ENCODE data around the gene TNRC18. TPM values are rescaled to one million over a fixed set of nuclear protein-coding genes. Genes with fewer than 3 reads are reported as not detected.

The TNRC18 gene
- total and polyA plus RNA-seq, 12 donors, result 10.1 to 42.3 (median 30.3) TPM

DNA sequence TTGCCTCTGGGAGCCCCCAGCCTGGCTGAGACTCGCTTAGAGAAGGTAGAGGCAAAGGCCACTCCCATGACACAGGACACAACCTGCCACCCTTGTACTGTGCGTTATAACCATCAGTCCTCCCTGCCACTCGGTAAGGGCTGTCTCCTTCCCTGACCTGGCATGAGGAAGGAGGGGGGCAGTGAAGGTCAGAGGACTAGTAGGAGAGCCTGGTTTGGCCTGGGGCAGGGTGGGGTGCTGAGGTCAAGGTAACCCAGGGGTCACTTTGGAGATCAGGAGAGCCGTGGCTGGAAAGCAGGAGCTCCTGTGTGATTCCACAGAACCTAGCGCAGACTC lies 6.9 kb upstream of the TNRC18 start:
- ATAC-seq (no peak), DNase-seq (no peak)
- Histone ChIP-seq H3K9me3 (peaks cover 0 to 6% (median 0%) of the 10 kb centered on the region in 11 donors), H3K27ac (peak overlapping the region in 7 of 10 donors; percentile 98 to 100 (median 99)), H3K27me3 (peaks cover 0 to 10% (median 0%) of the 10 kb centered on the region in 7 donors), H3K36me3 (peaks cover 0 to 7% (median 0%) of the 10 kb centered on the region in 9 donors), H3K4me3 (peak overlapping the region in 2 of 10 donors; percentile 93 to 94), H3K4me1 (peaks cover 20 to 39% (median 31%) of the 10 kb centered on the region in 9 donors)
- 75 to 81% methylated on average over 5 of the region's 5 CpGs for WGBS, 2 donors
- TF ChIP-seq, protein P1, sequence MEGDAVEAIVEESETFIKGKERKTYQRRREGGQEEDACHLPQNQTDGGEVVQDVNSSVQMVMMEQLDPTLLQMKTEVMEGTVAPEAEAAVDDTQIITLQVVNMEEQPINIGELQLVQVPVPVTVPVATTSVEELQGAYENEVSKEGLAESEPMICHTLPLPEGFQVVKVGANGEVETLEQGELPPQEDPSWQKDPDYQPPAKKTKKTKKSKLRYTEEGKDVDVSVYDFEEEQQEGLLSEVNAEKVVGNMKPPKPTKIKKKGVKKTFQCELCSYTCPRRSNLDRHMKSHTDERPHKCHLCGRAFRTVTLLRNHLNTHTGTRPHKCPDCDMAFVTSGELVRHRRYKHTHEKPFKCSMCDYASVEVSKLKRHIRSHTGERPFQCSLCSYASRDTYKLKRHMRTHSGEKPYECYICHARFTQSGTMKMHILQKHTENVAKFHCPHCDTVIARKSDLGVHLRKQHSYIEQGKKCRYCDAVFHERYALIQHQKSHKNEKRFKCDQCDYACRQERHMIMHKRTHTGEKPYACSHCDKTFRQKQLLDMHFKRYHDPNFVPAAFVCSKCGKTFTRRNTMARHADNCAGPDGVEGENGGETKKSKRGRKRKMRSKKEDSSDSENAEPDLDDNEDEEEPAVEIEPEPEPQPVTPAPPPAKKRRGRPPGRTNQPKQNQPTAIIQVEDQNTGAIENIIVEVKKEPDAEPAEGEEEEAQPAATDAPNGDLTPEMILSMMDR (IDR thresholded peaks at IDR 0.05), result no peak
- intact Hi-C loops (cut with DNase I), result no loop called here

GRCh38 chr7:5429857-5430611 lies 6.4 kb upstream of the TNRC18 start:
- peaks cover 0 to 6% (median 0%) of the 10 kb centered on the region in 11 donors for H3K9me3 ChIP-seq
- peaks cover 0 to 7% (median 0%) of the 10 kb centered on the region in 9 donors for H3K36me3 ChIP-seq
- intact Hi-C loops (cut with DNase I), result no loop called here
- ATAC-seq (peak in 3 of 8 donors; percentile 2 to 6 (median 3)), DNase-seq (peak in 1 of 2 donors; percentile 49)
- peak overlapping the region; percentile 98 to 100 (median 99) for H3K27ac ChIP-seq
- 27 to 34% methylated on average over 30 of the region's 30 CpGs for WGBS, 2 donors
- H3K4me1 ChIP-seq, result peaks cover 20 to 39% (median 31%) of the 10 kb centered on the region in 9 donors
- TF ChIP-seq, protein P1 (IDR thresholded peaks at IDR 0.05), result no peak
- peaks cover 0 to 12% (median 0%) of the 10 kb centered on the region in 7 donors for H3K27me3 ChIP-seq
- H3K4me3 ChIP-seq, result peak overlapping the region in 9 of 10 donors; percentile 23 to 94 (median 87)

DNA sequence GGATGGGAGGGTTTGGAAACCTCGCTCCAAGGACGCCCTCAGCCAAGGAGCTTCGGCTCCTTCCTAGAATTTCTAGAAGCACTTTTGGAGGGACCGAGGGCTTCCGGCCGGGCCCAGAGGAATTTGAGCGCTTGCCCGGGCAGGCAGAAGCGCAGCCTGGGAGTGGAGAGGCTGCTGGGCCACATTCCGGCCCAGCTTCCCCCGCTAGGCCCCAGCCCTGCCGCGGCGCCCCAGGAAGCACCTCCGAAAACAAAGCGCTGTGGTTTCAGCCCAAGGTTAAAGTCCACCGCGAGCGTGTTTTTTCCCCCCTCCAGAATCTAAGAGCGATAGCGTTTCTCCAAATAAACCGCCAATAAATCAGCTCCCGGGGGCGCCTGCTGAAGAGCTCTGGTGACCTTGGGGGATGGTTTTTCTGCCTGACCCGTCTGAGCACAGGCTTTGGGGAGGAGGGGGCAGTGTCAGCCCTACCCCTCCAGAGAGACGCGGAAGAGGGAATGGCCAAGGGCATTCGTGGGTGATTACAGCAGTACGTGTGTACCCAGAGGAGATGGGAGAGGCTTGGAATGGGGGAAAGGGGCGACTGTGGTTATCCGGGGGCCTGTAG lies 5.7 kb upstream of the TNRC18 start:
- Histone ChIP-seq H3K27ac (peak overlapping the region; percentile 98 to 100 (median 99)), H3K27me3 (peaks cover 0 to 15% (median 0%) of the 10 kb centered on the region in 7 donors), H3K4me1 (peaks cover 20 to 40% (median 34%) of the 10 kb centered on the region in 9 donors), H3K9me3 (peaks cover 0 to 6% (median 0%) of the 10 kb centered on the region in 11 donors), H3K4me3 (peak overlapping the region; percentile 4 to 94 (median 84)), H3K36me3 (peaks cover 0 to 7% (median 0%) of the 10 kb centered on the region in 9 donors)
- DNase-seq (peak; percentile 54 to 55), ATAC-seq (peak in 3 of 8 donors; percentile 1 to 19 (median 11))
- TF ChIP-seq, protein P1 (IDR thresholded peaks at IDR 0.05), result no peak
- intact Hi-C loops (cut with DNase I), result no loop called here
- 12 to 16% methylated on average over 31 of the region's 31 CpGs for WGBS, 2 donors

GRCh38 chr7:5428478-5429252 lies 5.0 kb upstream of the TNRC18 start:
- TF ChIP-seq, protein P1 (IDR thresholded peaks at IDR 0.05), result peak in 1 of 9 donors; percentile 10
- intact Hi-C loops (cut with DNase I), result no loop called here
- H3K27ac ChIP-seq, result peak overlapping the region; percentile 98 to 100 (median 99)
- DNase-seq (peak; percentile 65 to 70), ATAC-seq (peak in 6 of 8 donors; percentile 4 to 19 (median 6))
- peaks cover 0 to 15% (median 0%) of the 10 kb centered on the region in 7 donors for H3K27me3 ChIP-seq
- peaks cover 0 to 6% (median 0%) of the 10 kb centered on the region in 11 donors for H3K9me3 ChIP-seq
- H3K4me1 ChIP-seq, result peaks cover 20 to 44% (median 34%) of the 10 kb centered on the region in 9 donors
- WGBS, 2 donors, result 26 to 27% methylated on average over 45 to 46 of the region's 46 CpGs
- peaks cover 0 to 7% (median 0%) of the 10 kb centered on the region in 9 donors for H3K36me3 ChIP-seq
- peak overlapping the region; percentile 68 to 97 (median 88) for H3K4me3 ChIP-seq
